Neural cell (in vitro differentiated cells): ENCODE results near the gene NTRK1.

Experiments
- EP300 ChIP-seq: fragments of 450-650 bp; conservative IDR thresholded peaks from 2 replicates; pipeline ENCODE4 v1.6.1; 2014; ENCODE audit warnings: antibody characterized with exemption, mild to moderate bottlenecking, moderate library complexity; ENCODE audit not compliant: poor library complexity, severe bottlenecking
- EZH2 ChIP-seq: fragments of 200-600, 300-800 bp; shearing (Covaris generic), sonication (generic); IDR thresholded peaks from 2 replicates; pipeline ENCODE4 v1.6.1; 2014; ENCODE audit warnings: antibody characterized with exemption, low read length, borderline replicate concordance, mild to moderate bottlenecking; ENCODE audit not compliant: insufficient read depth, poor library complexity, severe bottlenecking
- TF ChIP-seq, protein P1 (sequence below): fragments of 450-650 bp; IDR thresholded peaks from 2 replicates; pipeline ENCODE4 v1.5.1; 2014; ENCODE audit warnings: antibody characterized with exemption, mild to moderate bottlenecking, moderate library complexity; ENCODE audit not compliant: poor library complexity, severe bottlenecking

DNA sequence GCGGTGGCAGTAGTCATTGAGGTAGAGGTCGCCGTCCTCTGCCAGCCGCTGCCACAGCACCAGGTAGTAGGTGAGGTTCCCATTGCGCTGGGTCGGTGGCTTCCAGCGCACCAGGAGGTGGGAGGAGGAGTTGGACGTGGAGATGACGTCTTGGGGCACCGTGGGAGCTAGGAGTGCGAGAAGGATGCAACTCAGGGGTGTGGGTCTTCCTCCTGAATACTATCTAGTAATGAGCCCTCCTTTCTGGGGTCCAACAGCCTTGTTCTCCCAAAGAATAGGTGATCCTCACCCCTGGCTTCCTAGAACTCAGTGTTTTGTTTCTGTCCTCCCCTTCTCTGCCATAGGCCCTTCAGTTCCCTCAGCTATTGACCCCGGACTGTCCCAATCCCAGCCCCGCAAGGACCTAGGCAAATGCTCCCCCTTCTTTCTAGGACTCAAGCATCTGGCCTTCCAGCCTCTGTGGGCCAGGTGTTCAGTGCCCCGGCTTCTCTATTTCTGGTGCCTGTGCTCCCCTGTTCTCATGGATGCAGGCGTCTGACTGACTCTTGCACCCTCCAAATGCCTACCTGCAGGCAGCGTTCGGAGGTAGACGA, 14.6 kb upstream of the NTRK1 start:
- TF ChIP-seq, protein P1, sequence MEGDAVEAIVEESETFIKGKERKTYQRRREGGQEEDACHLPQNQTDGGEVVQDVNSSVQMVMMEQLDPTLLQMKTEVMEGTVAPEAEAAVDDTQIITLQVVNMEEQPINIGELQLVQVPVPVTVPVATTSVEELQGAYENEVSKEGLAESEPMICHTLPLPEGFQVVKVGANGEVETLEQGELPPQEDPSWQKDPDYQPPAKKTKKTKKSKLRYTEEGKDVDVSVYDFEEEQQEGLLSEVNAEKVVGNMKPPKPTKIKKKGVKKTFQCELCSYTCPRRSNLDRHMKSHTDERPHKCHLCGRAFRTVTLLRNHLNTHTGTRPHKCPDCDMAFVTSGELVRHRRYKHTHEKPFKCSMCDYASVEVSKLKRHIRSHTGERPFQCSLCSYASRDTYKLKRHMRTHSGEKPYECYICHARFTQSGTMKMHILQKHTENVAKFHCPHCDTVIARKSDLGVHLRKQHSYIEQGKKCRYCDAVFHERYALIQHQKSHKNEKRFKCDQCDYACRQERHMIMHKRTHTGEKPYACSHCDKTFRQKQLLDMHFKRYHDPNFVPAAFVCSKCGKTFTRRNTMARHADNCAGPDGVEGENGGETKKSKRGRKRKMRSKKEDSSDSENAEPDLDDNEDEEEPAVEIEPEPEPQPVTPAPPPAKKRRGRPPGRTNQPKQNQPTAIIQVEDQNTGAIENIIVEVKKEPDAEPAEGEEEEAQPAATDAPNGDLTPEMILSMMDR = no peak
- TF ChIP-seq EZH2 (no peak), EP300 (no peak)
